Loucy (cell line): ENCODE data around the gene DRD4.

Experiments
- H2AFZ ChIP-seq: fragments of 200-600 bp; sonication (generic); 2 replicates; pipeline ENCODE4 v1.6.0; 2016; ENCODE audit warnings: antibody characterized with exemption, mild to moderate bottlenecking, low read length, moderate library complexity
- H3F3A ChIP-seq: fragments of 200-600 bp; 2 replicates; pipeline ENCODE4 v1.6.0; 2016; ENCODE audit warnings: antibody characterized with exemption, low read depth, mild to moderate bottlenecking
- H3K27me3 ChIP-seq: fragments of 200-600 bp; sonication (generic); 2 replicates; pipeline ENCODE4 v1.6.1; 2014; ENCODE audit warnings: low read length, mild to moderate bottlenecking; ENCODE audit not compliant: insufficient read depth, poor library complexity, severe bottlenecking
- H3K36me3 ChIP-seq: fragments of 200-600 bp; sonication (generic); 2 replicates; pipeline ENCODE4 v1.6.1; 2016; ENCODE audit warnings: low read length; ENCODE audit not compliant: insufficient read depth
- H3K4me1 ChIP-seq: fragments of 200-600 bp; sonication (generic); 2 replicates; pipeline ENCODE4 v1.5.1; 2014; ENCODE audit warnings: low read length, mild to moderate bottlenecking; ENCODE audit not compliant: insufficient read depth, poor library complexity, severe bottlenecking
- H3K4me2 ChIP-seq: fragments of 200-600 bp; sonication (generic); 2 replicates; pipeline ENCODE4 v1.6.0; 2014; ENCODE audit warnings: antibody characterized with exemption, low read length, low read depth, mild to moderate bottlenecking; ENCODE audit not compliant: poor library complexity, severe bottlenecking
- H3K4me3 ChIP-seq: fragments of 200-600 bp; sonication (generic); 2 replicates; pipeline ENCODE4 v1.5.1; 2014; ENCODE audit warnings: low read length, mild to moderate bottlenecking, mixed read lengths; ENCODE audit not compliant: poor library complexity, severe bottlenecking
- H3K79me2 ChIP-seq: fragments of 200-600 bp; sonication (generic); 2 replicates; pipeline ENCODE4 v1.6.1; 2014; ENCODE audit warnings: low read length; ENCODE audit not compliant: insufficient read depth
- H3K9ac ChIP-seq: fragments of 200-600 bp; sonication (generic); 2 replicates; pipeline ENCODE4 v1.6.0; 2014; ENCODE audit warnings: mild to moderate bottlenecking, low read depth, low read length, moderate library complexity; ENCODE audit not compliant: poor library complexity, severe bottlenecking
- H3K9me2 ChIP-seq: fragments of 200-600 bp; sonication (generic); replicated peaks from 2 replicates; pipeline ENCODE4 v1.6.1; 2016; ENCODE audit warnings: low read depth, low read length, mixed read lengths
- H3K9me3 ChIP-seq: fragments of 200-600 bp; sonication (generic); 2 replicates; pipeline ENCODE4 v1.6.1; 2014; ENCODE audit warnings: mild to moderate bottlenecking, antibody characterized with exemption, low read length, low read depth; ENCODE audit not compliant: insufficient read depth
- H4K20me1 ChIP-seq: fragments of 200-600 bp; sonication (generic); 2 replicates; pipeline ENCODE4 v1.6.0; 2014; ENCODE audit warnings: antibody characterized with exemption, low read length, mild to moderate bottlenecking; ENCODE audit not compliant: insufficient read depth, poor library complexity, severe bottlenecking
- EZH2phosphoT487 ChIP-seq: fragments of 200-600 bp; IDR thresholded peaks from 2 replicates; pipeline ENCODE4 v1.6.1; 2018; ENCODE audit warnings: antibody characterized with exemption, mild to moderate bottlenecking, moderate library complexity, borderline replicate concordance
- TF ChIP-seq, protein P1 (sequence below): fragments of 200-600 bp; sonication (generic); conservative IDR thresholded peaks from 2 replicates; pipeline ENCODE4 v1.5.1; 2014; ENCODE audit warnings: mild to moderate bottlenecking, antibody characterized with exemption, low read length

Gene DRD4

DNA sequence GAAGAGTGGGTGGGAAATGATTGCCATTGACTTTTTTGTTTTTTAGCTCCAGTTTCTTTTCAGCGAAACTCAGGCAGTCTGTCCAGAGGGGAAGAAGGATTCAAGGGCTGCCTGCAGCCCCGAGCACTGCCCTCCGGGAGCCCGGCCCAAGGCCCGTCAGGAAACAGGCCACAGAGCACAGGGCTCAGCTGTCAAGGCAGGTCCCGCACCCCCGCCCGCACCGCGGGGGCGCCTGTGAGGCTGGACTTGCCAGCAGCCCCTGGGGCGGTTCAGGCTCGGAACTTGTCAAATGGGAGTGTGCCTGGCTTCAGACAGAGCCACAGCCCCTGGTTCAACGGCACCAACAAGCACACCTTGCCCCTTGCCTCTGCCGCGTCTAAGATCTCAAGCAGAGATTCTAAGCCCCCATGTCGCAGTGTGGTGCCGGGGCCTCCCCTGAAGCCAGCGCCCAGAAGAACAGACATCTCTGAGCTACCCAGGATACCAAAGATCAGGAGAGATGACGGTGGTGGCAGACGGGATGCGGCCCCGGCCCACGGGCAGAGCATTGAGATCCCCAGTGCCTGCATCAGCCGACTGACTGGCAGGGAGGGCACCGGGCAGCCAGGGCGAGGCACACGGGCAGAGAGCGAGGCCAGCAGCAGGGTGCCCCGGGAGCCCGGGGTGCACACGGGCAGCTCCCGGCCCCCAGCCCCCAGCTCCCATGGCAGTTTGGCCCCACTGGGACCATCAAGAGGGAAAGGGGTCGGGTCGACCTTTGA, 29.9 kb upstream of the DRD4 start:
- Histone ChIP-seq H3K4me1 (no peaks in the 10 kb centered on the region), H3F3A (no peaks in the 10 kb centered on the region), H3K36me3 (peaks cover 97% of the 10 kb centered on the region; the same call in 1 of the 2 replicates), H2AFZ (no peak overlapping the region), H4K20me1 (no peaks in the 10 kb centered on the region), H3K9me2 (no peaks in the 10 kb centered on the region), H3K27me3 (no peaks in the 10 kb centered on the region), H3K9ac (no peak overlapping the region), H3K4me2 (no peak overlapping the region), H3K4me3 (no peak overlapping the region), H3K79me2 (no peaks in the 10 kb centered on the region), H3K9me3 (no peaks in the 10 kb centered on the region)
- TF ChIP-seq EZH2phosphoT487 = no peak
- TF ChIP-seq, protein P1, sequence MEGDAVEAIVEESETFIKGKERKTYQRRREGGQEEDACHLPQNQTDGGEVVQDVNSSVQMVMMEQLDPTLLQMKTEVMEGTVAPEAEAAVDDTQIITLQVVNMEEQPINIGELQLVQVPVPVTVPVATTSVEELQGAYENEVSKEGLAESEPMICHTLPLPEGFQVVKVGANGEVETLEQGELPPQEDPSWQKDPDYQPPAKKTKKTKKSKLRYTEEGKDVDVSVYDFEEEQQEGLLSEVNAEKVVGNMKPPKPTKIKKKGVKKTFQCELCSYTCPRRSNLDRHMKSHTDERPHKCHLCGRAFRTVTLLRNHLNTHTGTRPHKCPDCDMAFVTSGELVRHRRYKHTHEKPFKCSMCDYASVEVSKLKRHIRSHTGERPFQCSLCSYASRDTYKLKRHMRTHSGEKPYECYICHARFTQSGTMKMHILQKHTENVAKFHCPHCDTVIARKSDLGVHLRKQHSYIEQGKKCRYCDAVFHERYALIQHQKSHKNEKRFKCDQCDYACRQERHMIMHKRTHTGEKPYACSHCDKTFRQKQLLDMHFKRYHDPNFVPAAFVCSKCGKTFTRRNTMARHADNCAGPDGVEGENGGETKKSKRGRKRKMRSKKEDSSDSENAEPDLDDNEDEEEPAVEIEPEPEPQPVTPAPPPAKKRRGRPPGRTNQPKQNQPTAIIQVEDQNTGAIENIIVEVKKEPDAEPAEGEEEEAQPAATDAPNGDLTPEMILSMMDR = no peak

DNA sequence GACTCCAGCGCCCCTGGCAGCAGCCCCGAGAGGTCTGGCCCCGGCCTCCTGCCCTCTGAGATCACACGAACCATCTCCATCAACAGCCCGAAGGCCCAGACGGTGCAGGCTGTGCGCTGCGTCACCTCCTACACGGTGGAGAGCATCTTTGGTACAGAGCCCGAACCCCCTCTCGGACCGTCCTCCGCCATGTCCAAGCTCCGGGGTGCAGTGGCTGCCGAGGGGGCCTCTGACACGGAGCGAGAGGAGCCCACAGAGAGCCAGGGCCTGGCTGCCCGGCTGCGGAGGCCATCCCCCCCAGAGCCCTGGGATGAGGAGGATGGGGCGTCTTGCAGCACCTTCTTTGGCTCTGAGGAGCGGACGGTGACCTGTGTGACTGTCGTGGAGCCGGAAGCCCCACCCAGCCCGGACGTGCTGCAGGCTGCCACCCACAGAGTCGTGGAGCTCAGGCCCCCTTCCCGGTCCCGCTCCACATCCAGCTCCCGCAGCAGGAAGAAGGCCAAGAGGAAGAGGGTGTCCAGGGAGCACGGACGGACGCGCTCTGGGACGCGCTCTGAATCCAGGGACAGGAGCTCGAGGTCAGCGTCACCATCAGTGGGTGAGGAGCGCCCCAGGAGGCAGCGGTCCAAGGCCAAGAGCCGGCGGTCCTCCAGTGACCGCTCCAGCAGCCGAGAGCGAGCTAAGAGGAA, 29.0 kb upstream of the DRD4 start:
- Histone ChIP-seq H3K4me3 (no peak overlapping the region), H3K9ac (no peak overlapping the region), H3K36me3 (peaks cover 96% of the 10 kb centered on the region; the same call in 1 of the 2 replicates), H3K9me3 (no peaks in the 10 kb centered on the region), H3K27me3 (no peaks in the 10 kb centered on the region), H2AFZ (no peak overlapping the region), H3K4me1 (no peaks in the 10 kb centered on the region), H3K4me2 (no peak overlapping the region), H3F3A (no peaks in the 10 kb centered on the region), H4K20me1 (peaks cover 8% of the 10 kb centered on the region), H3K9me2 (no peaks in the 10 kb centered on the region), H3K79me2 (no peaks in the 10 kb centered on the region)
- no peak for TF ChIP-seq EZH2phosphoT487

DNA sequence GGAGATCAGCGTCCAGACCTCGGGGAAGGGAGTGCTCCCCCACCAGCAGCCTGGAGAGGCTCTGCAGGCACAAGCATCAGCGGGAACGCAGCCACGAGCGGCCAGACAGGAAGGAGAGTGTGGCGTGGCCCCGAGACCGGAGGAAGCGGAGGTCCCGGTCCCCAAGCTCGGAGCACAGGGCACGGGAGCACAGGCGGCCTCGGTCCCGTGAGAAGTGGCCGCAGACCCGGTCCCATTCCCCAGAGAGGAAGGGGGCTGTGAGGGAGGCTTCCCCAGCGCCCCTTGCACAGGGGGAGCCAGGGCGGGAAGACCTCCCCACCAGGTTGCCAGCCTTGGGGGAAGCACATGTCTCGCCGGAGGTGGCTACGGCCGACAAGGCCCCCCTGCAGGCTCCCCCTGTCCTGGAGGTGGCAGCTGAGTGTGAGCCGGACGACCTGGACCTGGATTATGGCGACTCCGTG, 28.2 kb upstream of the DRD4 start:
- H3K4me2 ChIP-seq = no peak overlapping the region
- no peak overlapping the region for H2AFZ ChIP-seq
- no peaks in the 10 kb centered on the region for H3K27me3 ChIP-seq
- peaks cover 8% of the 10 kb centered on the region for H4K20me1 ChIP-seq
- no peaks in the 10 kb centered on the region for H3K4me1 ChIP-seq
- no peaks in the 10 kb centered on the region for H3K79me2 ChIP-seq
- H3K9ac ChIP-seq = no peak overlapping the region
- no peaks in the 10 kb centered on the region for H3F3A ChIP-seq
- no peaks in the 10 kb centered on the region for H3K9me2 ChIP-seq
- H3K36me3 ChIP-seq = peaks cover 93% of the 10 kb centered on the region; the same call in 1 of the 2 replicates
- no peaks in the 10 kb centered on the region for H3K9me3 ChIP-seq
- TF ChIP-seq, protein P1 = no peak
- TF ChIP-seq EZH2phosphoT487 = no peak
- no peak overlapping the region for H3K4me3 ChIP-seq
